Measurements from ENCODE around the gene PPWD1.

Gene PPWD1

GRCh38 chr5:65563777-65564176 is 681 bp downstream of the PPWD1 start:
- Histone ChIP-seq H3K36me3 (ENCODE audit: insufficient read depth, low read length) (peaks cover 39% of the 10 kb centered on the region), H4K20me1 (ENCODE audit: insufficient read depth, low read length) (no peaks in the 10 kb centered on the region), H3K9ac (ENCODE audit: low read length) (peak overlapping the region; percentile 92), H3K79me2 (ENCODE audit: insufficient read depth, low read length) (peaks cover 50% of the 10 kb centered on the region), H3K4me1 (ENCODE audit: insufficient read depth, low read length, severe bottlenecking) (peaks cover 39% of the 10 kb centered on the region), H3K4me2 (ENCODE audit: low read length) (peak overlapping the region; percentile 92), H2AFZ (ENCODE audit: low read length) (0 out of 2 replicates have a peak overlapping the region, but pooled peaks have one; percentile 95), H3K27ac (ENCODE audit: low read depth, low read length, poor library complexity, severe bottlenecking) (peak overlapping the region; percentile 84), H3K9me3 (ENCODE audit: low read length) (no peaks in the 10 kb centered on the region), H3K4me3 (ENCODE audit: low read depth, low read length, poor library complexity, severe bottlenecking) (peak overlapping the region; percentile 87), H3F3A (ENCODE audit: insufficient read depth, low read length) (no peaks in the 10 kb centered on the region), H3K9me2 (ENCODE audit: low read depth, low read length) (no peaks in the 10 kb centered on the region), H3K27me3 (ENCODE audit: insufficient read depth, low read length) (no peaks in the 10 kb centered on the region)
- TF ChIP-seq EZH2 (IDR thresholded peaks at IDR 0.05; ENCODE audit: borderline replicate concordance, low read length): no peak
- TF ChIP-seq CTCF (IDR thresholded peaks at IDR 0.05; ENCODE audit: low read length): no peak

DNA sequence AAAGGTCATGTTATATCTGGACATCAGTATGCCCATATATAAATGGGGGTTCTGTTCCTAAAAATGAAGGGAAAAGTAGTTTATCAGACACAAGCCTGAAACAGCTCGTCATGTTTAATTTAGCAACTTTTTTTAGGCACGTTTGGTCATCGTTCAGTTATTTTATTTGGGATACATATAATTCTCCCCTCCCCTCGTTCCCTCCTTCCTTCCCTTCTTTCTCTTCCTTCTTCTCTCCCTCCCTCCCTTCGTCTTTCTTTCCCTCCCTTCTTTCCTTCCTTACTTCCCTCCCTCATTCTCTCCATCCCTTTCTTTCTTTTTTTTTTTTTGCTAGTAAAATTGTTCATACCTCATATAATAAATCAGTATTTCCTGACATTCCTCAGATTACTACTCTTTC is 3.4 kb downstream of the PPWD1 start:
- H3K9ac ChIP-seq (ENCODE audit: low read length): no peak overlapping the region
- no peak overlapping the region for H3K4me3 ChIP-seq (ENCODE audit: low read depth, low read length, poor library complexity, severe bottlenecking)
- H3F3A ChIP-seq (ENCODE audit: insufficient read depth, low read length): no peaks in the 10 kb centered on the region
- H3K36me3 ChIP-seq (ENCODE audit: insufficient read depth, low read length): peaks cover 42% of the 10 kb centered on the region
- TF ChIP-seq CTCF (IDR thresholded peaks at IDR 0.05; ENCODE audit: low read length): no peak
- TF ChIP-seq EZH2 (IDR thresholded peaks at IDR 0.05; ENCODE audit: borderline replicate concordance, low read length): no peak
- H3K4me1 ChIP-seq (ENCODE audit: insufficient read depth, low read length, severe bottlenecking): peaks cover 29% of the 10 kb centered on the region
- H3K79me2 ChIP-seq (ENCODE audit: insufficient read depth, low read length): peaks cover 32% of the 10 kb centered on the region
- no peaks in the 10 kb centered on the region for H3K9me2 ChIP-seq (ENCODE audit: low read depth, low read length)
- H3K27me3 ChIP-seq (ENCODE audit: insufficient read depth, low read length): no peaks in the 10 kb centered on the region
- H3K9me3 ChIP-seq (ENCODE audit: low read length): no peaks in the 10 kb centered on the region
- H3K4me2 ChIP-seq (ENCODE audit: low read length): no peak overlapping the region
- no peak overlapping the region for H3K27ac ChIP-seq (ENCODE audit: low read depth, low read length, poor library complexity, severe bottlenecking)
- no peak overlapping the region for H2AFZ ChIP-seq (ENCODE audit: low read length)
- H4K20me1 ChIP-seq (ENCODE audit: insufficient read depth, low read length): no peaks in the 10 kb centered on the region

DNA sequence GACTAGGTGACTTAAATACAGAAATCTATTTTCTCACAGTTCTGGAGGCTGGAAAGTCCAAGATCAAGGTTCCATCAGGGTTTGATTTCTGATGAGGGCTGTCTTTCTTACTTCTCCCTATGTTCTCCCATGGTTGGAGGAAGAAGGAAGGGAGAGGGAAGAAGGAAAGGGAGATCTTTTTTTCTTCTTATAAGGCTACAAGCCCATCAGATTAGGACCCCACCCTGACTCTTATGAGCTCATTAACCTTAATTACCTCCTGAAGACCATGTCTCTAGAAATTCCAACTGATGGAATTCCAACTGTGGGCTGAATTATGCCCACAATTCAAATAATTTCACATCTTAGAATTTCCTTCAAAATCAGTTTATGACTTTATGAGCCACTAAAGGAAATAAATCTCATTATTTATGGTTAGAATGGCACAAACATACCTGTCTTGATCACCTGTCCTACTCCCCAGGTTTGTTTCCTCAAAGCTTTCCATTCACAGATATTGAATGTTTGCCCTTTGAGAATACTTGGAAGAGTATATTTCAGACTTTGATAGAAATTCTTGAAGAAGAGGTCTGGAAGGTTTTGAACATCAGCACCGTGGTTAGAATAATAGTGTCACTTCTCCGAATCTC is 7.6 kb downstream of the PPWD1 start:
- no peak overlapping the region for H3K4me2 ChIP-seq (ENCODE audit: low read length)
- peaks cover 64% of the 10 kb centered on the region for H3K36me3 ChIP-seq (ENCODE audit: insufficient read depth, low read length)
- H2AFZ ChIP-seq (ENCODE audit: low read length): no peak overlapping the region
- H3K4me1 ChIP-seq (ENCODE audit: insufficient read depth, low read length, severe bottlenecking): no peaks in the 10 kb centered on the region
- H3K9ac ChIP-seq (ENCODE audit: low read length): no peak overlapping the region
- H3K27me3 ChIP-seq (ENCODE audit: insufficient read depth, low read length): no peaks in the 10 kb centered on the region
- H3K79me2 ChIP-seq (ENCODE audit: insufficient read depth, low read length): no peaks in the 10 kb centered on the region
- no peaks in the 10 kb centered on the region for H4K20me1 ChIP-seq (ENCODE audit: insufficient read depth, low read length)
- no peak overlapping the region for H3K27ac ChIP-seq (ENCODE audit: low read depth, low read length, poor library complexity, severe bottlenecking)
- no peak overlapping the region for H3K4me3 ChIP-seq (ENCODE audit: low read depth, low read length, poor library complexity, severe bottlenecking)
- H3K9me3 ChIP-seq (ENCODE audit: low read length): no peaks in the 10 kb centered on the region
- H3K9me2 ChIP-seq (ENCODE audit: low read depth, low read length): no peaks in the 10 kb centered on the region
- H3F3A ChIP-seq (ENCODE audit: insufficient read depth, low read length): no peaks in the 10 kb centered on the region
- no peak for TF ChIP-seq CTCF (IDR thresholded peaks at IDR 0.05; ENCODE audit: low read length)
- no peak for TF ChIP-seq EZH2 (IDR thresholded peaks at IDR 0.05; ENCODE audit: borderline replicate concordance, low read length)
